GM18951 (cell line): ENCODE measurements around the gene STAT1.
A peak's percentile ranks its signal among the peaks of the same experiment; 100 is the strongest.

ENCODE experiments used
- POLR2A ChIP-seq: IDR thresholded peaks from 4 replicates; pipeline ENCODE4 v1.6.1; 2011; ENCODE audit warnings: mild to moderate bottlenecking; ENCODE audit not compliant: insufficient read length, insufficient read depth; ENCODE audit errors: extremely low read depth
- in situ Hi-C: fragments of 300-500 bp; cut with MboI; formaldehyde crosslinking; loops from one replicate; pipeline ENCODE4 v1.12.0; 2022; ENCODE audit warnings: low sequenced_read_pairs, mixed read lengths, inconsistent platforms; ENCODE audit not compliant: unreplicated experiment

STAT1 gene

GRCh38 chr2:191025135-191025534, 11.2 kb upstream of the STAT1 start:
- in situ Hi-C loops, result no loop called here
- no peak for TF ChIP-seq POLR2A

- TF ChIP-seq POLR2A, result no peak
- in situ Hi-C loops, result no loop called here
Measured at GRCh38 chr2:191023235-191023679, 9.3 kb upstream of the STAT1 start.

GRCh38 chr2:191020742-191021381, 6.9 kb upstream of the STAT1 start:
- no peak for TF ChIP-seq POLR2A
- in situ Hi-C loops, result no loop called here

GRCh38 chr2:191020221-191020741, 6.3 kb upstream of the STAT1 start:
- in situ Hi-C loops, result no loop called here
- TF ChIP-seq POLR2A, result peak; percentile 97

GRCh38 chr2:191019376-191019775, 5.4 kb upstream of the STAT1 start:
- in situ Hi-C loops, result no loop called here
- no peak for TF ChIP-seq POLR2A

GRCh38 chr2:191018643-191019119, 4.7 kb upstream of the STAT1 start:
- TF ChIP-seq POLR2A, result peak; percentile 32
- in situ Hi-C loops, result no loop called here

- in situ Hi-C loops, result no loop called here
- TF ChIP-seq POLR2A, result no peak
Measured at GRCh38 chr2:191018048-191018447, 4.1 kb upstream of the STAT1 start.

- in situ Hi-C loops, result no loop called here
- no peak for TF ChIP-seq POLR2A
Measured at GRCh38 chr2:191015831-191016230, 1.9 kb upstream of the STAT1 start.

GRCh38 chr2:191015239-191015638, 1.3 kb upstream of the STAT1 start:
- in situ Hi-C loops, result no loop called here

GRCh38 chr2:191014653-191015020, 666 bp upstream of the STAT1 start:
- TF ChIP-seq POLR2A, result no peak
- in situ Hi-C loops, result no loop called here

More at GRCh38 chr2:191015239-191015638, 1.3 kb upstream of the STAT1 start:
- TF ChIP-seq POLR2A, result no peak

GRCh38 chr2:191013682-191013931, 364 bp downstream of the STAT1 start:
- in situ Hi-C loops, result no loop called here
- no peak for TF ChIP-seq POLR2A

GRCh38 chr2:191012845-191013681, 908 bp downstream of the STAT1 start:
- in situ Hi-C loops, result no loop called here
- no peak for TF ChIP-seq POLR2A

GRCh38 chr2:191012346-191012745, 1.6 kb downstream of the STAT1 start:
- TF ChIP-seq POLR2A, result peak; percentile 33
- in situ Hi-C loops, result no loop called here
